Fibroblast of lung (primary cell): ENCODE data around the gene CUBN.

Source experiments
- CTCF ChIP-seq, 2 donors: IDR thresholded peaks in 1 of 2; conservative IDR thresholded peaks in 1 of 2; 1 replicate in 1 of 2; 2 replicates in 1 of 2; pipeline ENCODE4 v1.5.1; 2011 to 2012; ENCODE audit warnings: low read length in 2 of 2, control low read depth in 1 of 2, inconsistent platforms in 1 of 2, low read depth in 1 of 2, mild to moderate bottlenecking in 1 of 2
- EZH2 ChIP-seq: IDR thresholded peaks from 2 replicates; pipeline ENCODE4 v1.5.1; 2012; ENCODE audit warnings: low read length, control low read depth, mild to moderate bottlenecking; ENCODE audit errors: missing control alignments

GRCh38 chr10:16966991-16967865 lies 162.4 kb downstream of the CUBN start:
- TF ChIP-seq CTCF (conservative IDR thresholded peaks at IDR 0.05 in 1 of 2, IDR thresholded peaks at IDR 0.05 in 1 of 2; ENCODE audit: low read depth in 1 of 2, low read length in 2 of 2) (no peak), EZH2 (no peak)
